ENCODE data around the gene TGFBR3L.
"Not testable (repeated sequence)": the region's sequence is repeated elsewhere in the genome, so short reads cannot be mapped to it uniquely, and the experiment has no call there.

TGFBR3L gene

GRCh38 chr19:7914099-7914498 is 531 bp upstream of the TGFBR3L start:
- H3K4me3 ChIP-seq (replicated peaks; ENCODE audit: low read depth, low read length), result no peak overlapping the region
- TF ChIP-seq CTCF (IDR thresholded peaks at IDR 0.05; ENCODE audit: low read length, missing control alignments), result no peak
- DNase-seq (ENCODE audit: low read depth), result no peak

DNA sequence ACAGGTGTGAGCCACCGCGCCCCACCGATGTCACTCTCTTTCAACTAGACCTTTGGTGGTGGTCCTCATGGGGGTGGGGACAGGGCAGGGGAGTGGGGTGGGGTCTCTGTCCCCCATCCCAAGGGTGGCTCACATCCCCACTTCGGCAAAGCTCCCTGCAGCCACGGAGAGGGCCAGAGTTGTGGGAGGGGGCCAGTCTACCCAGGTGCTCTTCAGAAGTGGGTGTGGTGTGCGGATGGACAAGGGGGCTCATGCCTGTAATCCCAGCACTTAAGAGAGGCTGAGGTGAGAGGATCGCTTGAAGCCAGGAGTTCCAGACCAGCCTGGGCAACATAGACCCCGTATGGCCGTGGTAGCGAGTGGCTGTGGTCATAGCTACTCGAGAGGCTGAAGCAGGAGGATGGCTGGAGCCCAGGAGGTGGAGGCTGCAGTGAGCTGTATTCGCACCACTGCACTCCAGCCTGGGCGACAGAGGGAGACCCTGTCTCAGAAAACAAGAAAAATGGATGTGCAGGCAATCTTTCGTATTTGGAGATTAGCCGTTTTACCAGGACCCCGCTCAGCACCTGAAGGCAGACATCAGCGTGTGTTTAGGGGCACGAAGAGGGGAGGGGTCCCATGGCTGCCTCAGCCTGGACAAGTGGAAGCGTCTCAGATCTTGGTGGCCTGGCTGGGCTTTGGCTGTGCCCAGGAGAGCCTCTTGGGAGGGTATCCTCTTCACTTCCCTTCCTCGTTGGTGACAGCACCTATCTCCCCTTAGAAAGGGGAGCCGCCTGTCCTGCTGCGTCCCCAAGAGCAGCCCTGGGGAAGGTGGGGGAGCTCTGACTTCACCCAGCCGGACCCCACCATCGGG is 846 bp downstream of the TGFBR3L start:
- no peak for TF ChIP-seq CTCF (IDR thresholded peaks at IDR 0.05; ENCODE audit: low read length, missing control alignments)
- peak overlapping the region; percentile 29 for H3K4me3 ChIP-seq (replicated peaks; ENCODE audit: low read depth, low read length)
- no peak for DNase-seq (ENCODE audit: low read depth)

GRCh38 chr19:7916103-7916954 is 1.7 kb downstream of the TGFBR3L start:
- no peak for DNase-seq (ENCODE audit: low read depth)
- peak overlapping the region; percentile 29 for H3K4me3 ChIP-seq (replicated peaks; ENCODE audit: low read depth, low read length)

DNA sequence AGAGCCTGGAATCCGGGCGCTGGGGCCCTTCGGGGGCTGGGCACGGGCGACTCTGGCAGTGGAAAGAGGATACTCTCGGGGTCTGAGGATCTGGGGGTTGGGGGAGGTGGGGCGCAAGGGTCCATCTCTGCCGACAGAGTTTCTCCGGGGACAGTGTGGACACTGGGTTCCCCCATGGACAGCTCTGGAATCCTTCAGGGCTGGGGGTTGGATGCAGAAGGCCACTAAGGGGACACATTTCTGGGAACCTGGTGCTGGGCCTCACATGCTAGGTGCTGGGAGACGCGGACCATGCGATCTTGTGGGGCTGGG is 2.3 kb downstream of the TGFBR3L start:
- TF ChIP-seq CTCF (IDR thresholded peaks at IDR 0.05; ENCODE audit: low read length, missing control alignments), result no peak
- no peak for DNase-seq (ENCODE audit: low read depth)
- H3K4me3 ChIP-seq (replicated peaks; ENCODE audit: low read depth, low read length), result peak overlapping the region; percentile 17

More at GRCh38 chr19:7916103-7916954, 1.7 kb downstream of the TGFBR3L start:
- no peak for TF ChIP-seq CTCF (IDR thresholded peaks at IDR 0.05; ENCODE audit: low read length, missing control alignments)

GRCh38 chr19:7917267-7918061 is 2.8 kb downstream of the TGFBR3L start:
- peak overlapping the region; percentile 27 for H3K4me3 ChIP-seq (replicated peaks; ENCODE audit: low read depth, low read length)
- DNase-seq (ENCODE audit: low read depth), result peak; percentile 62
- peak; percentile 44 for TF ChIP-seq CTCF (IDR thresholded peaks at IDR 0.05; ENCODE audit: low read length, missing control alignments)

DNA sequence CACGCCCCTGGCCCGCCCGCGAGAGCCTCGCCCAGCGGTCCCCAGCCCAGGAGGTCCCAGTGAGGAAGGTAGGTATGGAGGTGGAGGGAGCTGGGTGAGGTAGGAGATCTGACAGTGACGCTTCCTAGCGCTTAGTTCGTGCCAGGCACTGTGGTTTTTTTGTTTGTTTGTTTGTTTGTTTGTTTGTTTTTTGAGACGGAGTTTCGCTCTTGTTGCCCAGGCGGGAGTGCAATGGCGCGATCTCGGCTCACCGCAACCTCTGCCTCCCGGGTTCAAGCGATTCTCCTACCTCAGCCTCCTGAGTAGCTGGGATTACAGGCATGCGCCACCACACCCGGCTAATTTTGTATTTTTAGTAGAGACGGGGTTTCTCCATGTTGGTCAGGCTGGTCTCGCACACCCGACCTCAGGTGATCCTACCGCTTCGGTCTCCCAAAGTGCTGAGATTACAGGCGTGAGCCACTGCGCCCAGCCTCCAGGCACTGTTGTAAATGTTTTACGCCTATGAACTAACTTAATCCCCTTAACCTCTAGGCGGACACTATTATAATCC is 3.5 kb downstream of the TGFBR3L start:
- not testable (repeated sequence) for DNase-seq (ENCODE audit: low read depth)
- H3K4me3 ChIP-seq (replicated peaks; ENCODE audit: low read depth, low read length), result peak overlapping the region; percentile 24

All from fibroblast of pulmonary artery (primary cell).